ENCODE measurements around the gene SETD4. TPM values are rescaled to one million over a fixed set of nuclear protein-coding genes. Genes with fewer than 3 reads are reported as not detected.

Gene SETD4
- polyA plus RNA-seq, 1 donor, result 48.7 TPM

DNA sequence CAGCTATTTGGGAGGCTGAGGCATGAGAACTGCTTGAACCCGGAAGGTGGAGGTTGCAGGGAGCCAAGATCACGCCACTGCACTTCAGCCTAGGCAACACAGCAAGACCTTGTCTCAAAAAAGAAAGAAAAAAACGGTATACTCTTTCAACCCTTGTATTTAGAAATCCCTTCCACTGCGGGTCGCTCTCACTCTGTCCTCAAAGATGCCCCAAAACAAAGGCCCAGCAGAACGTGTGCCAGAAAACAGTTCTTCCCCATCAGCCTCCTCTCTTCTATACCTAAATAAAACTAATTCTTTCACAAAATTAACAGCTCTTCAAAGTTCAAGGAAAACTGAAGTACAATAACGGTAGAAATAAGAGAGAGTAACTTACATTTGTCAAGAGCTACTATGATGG lies 13.2 kb downstream of the SETD4 start:
- DNase-seq, result no peak

DNA sequence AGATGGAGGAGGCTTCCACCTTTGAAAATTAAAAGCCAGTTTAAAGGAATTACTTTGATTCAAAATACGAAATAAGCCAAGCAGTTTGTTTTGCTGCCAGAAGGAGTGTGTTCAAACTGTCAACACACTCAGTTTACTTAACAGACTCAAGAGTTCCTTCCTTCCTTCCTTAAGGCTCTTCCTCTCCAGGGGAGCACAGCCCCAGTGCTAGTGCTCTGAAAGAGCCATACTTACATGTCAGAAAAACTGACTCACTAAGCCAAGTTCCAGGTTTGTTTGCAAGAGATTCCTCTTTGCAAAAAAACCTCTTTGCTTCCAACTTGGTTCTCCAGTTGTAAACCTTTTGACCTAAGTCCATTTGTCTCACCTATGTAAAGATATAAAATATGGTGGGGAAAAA lies 14.3 kb downstream of the SETD4 start:
- DNase-seq, result no peak

DNA sequence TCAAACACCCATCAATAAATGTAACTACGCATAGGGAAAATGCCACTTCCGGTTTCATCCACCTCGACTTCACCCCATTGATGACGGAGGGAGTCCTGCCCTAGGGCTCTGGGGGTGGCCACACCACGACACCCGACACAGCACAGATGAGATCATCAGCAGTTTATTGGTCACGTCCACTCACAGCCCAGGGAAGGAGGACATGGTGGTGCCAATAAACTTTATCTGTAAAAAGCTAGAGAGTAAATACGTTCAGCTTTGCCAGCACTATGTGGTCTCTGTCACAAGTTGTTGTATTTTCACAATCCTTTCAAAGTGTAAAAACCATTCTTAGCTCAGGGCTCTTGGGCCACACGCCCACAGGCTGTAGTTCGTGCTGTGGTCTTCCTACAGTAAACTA lies 16.3 kb downstream of the SETD4 start:
- DNase-seq, result no peak

DNA sequence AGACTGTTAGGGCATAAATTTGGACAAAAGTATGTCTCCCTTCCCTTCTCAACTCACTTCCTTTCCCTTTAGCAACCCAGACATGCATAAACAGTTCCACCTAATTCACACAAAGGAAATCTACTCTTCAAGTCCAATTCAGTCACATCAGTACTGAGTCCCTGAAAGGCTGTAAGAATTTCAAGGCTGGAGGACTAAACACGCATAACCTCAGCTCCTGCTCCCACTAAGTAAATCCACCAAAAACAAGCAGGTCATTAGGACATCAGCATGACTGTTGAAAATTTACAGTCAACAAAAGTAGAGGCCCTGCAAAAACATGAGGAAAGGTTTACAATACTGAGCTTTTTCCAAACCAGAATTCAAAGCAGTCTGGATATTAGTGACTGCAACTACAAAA lies 18.4 kb downstream of the SETD4 start:
- no peak for DNase-seq

DNA sequence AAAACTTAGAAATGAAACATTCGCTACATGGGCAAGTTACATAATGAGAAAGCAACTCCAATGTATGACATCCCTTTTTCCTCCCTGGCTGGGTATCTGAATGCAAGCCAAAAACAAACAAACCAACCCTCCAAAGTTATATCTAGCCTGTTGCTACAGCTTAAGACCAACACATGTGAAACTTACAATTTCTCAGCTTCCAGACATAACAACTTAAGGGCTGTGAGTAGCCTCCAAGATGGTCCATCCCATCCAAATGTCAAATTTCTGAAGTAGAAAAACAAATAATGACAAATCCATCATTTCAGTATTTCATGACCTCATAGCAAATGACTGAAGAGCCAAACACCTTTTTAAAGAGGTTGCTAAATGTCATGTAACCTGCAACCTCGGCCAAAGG lies 19.9 kb downstream of the SETD4 start:
- DNase-seq, result no peak

DNA sequence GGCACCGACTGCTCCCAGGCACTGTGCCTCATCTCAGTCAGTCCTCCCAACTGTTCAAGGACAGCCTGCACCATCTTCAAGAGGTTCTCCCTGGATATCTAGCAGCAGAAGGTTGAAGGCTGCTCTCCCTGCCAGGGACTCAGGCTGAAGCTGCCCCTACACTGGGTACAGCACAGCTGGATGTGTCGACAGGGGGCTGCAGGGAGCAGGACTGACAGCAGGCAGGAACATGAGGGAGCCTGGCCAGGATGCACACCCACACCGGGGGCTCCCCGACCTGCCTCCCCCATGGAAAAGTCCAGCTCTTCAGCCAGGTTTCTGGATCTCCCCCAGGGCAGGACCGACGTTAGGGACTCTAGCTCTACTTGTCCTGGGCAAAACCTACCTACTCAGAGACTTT lies 20.5 kb downstream of the SETD4 start:
- no peak for DNase-seq

DNA sequence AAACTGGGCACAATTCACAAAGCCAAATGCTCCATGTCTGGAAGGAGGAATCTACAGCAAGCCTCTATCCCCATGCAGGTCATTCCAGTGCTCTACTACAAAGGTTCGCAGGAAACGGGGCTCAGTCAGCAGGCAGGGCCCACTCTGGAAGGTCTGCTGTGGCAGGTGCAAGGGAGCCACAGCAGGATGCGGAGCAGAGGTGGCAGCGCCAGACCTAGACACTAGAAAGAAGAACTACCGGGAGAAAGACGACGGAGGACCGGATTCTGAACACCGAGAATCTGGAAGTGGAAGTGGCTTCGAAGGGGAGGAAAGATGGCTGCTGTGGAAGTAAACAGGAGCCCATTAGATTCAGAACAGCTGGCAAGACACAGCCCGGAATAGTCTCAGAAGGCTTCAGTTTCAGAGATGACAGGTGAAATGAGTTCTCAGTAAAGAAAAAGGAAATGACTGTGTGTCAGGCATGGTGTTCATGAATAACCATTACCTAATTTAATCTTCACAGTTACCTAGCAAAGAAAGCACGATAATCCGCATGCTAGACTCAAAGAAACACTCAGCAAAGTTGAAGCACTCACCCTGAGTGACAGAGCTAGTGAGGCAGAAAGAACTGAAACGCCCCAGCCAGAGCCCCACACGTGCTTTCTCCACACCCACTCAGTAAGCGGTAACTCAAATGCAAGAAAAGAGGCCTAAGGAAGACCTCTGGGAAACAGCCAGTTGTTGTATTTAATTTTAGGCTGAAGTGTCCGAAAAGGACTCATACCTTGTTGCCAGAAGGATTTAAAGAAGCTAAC lies 21.4 kb downstream of the SETD4 start:
- no peak for DNase-seq

DNA sequence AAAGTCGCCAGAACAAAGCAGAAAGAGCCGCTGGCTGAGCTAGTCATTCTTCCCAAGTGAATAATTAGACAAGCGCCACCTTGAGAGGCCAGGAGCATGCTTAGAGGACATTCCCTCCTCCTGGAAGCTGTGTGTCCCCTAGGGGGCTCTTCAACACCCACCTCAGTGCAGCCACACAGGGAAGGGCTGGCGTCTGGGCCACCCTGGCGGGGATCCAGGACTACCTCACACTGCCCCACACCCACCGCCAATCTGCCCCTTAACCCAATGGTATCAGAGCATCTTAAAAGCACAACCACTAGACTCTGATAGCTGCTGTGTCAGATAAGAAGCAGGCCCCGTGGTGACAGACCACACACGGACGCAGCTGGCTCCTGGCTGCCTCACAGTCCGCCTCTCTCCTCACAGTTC lies 24.9 kb downstream of the SETD4 start:
- no peak for DNase-seq

DNA sequence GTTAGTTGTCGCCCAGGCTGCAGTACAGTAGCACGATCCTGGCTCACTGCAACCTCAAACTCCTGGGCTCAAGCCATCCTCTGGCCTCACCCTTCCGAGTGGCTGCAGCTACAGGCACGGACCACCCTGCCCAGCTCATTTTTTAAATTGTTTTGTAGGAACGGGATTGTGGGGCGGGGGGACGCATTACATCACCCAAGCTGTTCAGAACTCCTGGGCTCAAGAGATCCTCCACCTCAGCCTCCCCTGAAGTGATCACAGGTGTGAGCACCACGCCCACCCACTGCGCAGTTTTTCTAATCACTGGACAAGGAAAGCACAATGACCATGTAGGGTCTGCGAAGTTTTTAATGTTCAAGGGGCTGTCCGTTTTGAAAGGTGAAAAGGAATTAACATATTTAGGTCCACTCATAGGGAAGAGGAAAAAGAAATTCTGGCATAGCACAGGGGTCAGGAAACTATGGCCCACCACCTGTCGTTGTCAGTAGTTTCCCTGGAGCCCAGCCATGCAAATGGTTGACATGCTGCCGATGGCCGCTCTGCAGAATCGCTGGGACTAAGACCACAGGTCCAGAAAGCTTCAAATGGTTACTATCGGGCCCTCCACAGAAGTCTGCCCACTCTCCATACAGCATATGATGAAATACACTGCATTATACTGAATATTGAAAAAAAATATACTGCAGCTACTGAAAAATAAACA lies 26.0 kb downstream of the SETD4 start:
- no peak for DNase-seq

DNA sequence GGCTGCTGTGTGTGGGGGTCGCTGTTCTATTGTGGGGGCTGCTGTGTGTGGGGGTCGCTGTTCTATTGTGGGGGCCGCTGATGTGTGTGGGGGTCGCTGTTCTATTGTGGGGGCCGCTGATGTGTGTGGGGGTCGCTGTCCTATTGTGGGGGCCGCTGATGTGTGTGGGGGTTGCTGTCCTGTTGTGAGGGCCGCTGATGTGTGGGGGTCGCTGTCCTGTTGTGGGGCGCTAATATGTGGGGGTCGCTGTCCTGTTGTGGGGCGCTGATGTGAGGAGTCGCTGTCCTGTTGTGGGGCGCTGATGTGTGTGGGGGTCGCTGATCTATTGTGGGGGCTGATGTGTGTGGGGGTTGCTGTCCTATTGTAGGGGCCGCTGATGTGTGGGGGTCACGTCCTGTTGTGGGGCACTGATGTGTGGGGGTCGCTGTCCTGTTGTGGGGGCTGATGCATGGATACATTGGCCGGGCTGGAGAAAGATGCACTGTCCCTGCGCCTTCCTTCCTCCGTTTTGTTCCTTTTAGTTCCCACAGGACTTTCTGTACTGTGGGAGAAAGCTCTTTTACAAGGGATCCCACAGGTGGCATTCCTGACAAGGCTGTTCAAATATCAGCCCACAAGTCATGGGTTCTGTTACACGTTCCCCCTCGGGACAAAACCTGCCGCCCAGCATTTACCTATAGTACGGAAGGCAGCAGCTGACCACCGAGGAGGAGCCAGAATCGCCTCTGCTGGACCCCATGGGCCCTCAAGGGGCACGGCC lies 27.5 kb downstream of the SETD4 start:
- no peak for DNase-seq

DNA sequence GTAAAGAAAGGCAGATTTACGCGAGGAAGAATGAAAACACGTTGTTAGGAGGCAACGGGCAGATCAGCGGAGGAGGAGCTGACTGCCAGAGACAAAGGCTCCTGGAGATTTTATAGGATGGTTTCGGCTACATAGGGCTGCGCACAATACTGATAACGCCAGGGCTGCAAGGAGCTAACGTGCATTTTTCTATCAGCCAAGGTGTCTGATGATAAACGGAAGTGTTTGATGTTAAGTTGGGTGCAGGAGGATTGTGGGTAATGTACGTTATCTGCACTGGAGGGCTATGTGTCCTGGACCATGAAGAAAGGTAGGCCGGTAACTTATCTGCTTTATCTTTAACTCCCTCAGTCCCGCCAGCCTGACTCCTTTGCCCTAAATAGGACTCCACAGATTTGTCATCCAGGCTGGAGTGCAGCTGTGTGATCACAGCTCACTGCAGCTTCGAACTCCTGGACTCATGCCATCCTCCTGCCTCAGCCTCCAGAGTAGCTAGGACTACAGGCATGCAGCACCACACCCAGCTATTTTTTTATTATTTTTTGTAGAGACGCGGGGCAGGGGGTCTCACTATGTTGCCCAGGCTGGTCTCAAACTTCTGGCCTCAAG lies 29.6 kb downstream of the SETD4 start:
- no peak for DNase-seq

DNA sequence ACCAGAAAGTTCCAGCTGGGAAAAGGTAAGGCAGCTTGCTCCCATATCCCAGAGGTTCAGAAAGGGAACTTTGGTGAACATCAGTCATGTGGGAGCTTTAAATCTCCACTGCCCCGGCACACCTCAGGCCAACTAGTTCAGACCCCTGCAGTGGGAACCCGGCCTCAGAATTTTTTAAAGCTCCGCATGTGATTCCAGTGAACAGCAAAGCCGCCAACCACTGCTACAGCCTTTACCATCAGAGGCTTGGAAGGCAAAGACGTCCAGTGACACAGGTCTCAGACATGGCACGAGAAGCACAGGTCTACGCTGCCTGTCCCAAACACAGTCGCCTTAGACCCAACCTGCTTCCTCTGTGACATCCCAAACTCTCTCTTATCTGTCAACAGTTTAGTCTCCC lies 31.0 kb downstream of the SETD4 start:
- no peak for DNase-seq

DNA sequence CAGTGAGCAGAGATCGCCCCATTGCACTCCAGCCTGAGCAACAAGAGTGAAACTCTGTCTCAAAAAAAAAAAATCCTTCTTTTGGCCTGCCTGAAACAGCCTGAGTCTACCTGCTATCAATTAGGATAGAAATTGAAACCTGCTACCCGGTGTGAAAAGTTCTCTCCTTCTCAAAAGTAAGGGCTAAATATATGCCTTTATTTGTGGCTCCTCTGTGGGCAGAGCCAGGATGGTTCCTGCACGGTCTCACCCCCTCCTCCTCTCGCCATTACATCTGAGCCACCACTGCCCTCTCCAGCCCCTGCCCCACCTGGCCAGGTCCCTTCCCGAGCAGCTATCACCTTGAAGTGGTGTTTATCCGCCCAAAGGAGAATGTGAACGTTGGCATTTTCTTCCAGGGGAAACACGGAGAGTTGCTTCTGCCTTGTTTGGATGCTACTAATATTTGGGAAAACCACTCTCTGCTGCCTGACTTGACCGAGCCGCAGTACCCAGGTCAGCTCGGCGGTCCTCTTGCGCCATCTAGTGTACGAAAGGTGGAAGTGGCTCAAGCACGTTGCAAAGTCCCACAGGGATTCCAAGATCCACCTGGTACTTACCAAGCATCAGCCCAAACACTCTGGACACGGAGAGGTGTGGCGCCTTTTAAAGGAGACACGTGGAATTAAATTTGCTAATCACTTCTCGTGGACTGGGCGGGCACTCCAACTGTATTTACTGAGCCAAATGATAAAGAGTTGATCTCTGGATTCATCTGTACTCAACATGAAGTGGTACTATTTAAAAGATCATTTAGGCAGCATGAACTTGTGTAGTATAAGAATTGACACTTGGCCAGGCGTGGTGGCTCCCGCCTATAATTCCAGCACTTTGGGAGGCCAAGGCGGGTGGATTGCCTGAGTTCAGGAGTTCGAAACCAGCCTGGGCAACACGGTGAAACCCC lies 31.9 kb downstream of the SETD4 start:
- DNase-seq, result peak; percentile 60

DNA sequence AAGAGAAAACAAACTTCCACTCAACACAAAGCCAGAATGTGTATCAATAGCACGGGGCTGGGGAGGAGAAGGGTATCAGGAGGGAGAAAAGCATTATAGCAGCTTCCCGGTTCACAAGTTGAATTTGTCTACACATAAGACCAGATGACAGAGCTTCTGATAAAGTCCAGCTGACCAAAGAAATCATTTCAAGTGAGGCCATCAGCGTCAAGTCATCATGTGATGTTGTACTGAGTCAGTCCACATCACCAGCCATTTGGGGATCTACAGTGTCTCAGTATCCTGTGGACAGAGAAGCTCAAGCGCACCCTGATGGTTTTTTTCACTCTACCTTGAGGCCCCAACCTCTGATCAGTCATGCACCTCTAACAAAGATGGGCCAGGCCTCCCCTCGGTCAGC lies 33.0 kb downstream of the SETD4 start:
- no peak for DNase-seq

DNA sequence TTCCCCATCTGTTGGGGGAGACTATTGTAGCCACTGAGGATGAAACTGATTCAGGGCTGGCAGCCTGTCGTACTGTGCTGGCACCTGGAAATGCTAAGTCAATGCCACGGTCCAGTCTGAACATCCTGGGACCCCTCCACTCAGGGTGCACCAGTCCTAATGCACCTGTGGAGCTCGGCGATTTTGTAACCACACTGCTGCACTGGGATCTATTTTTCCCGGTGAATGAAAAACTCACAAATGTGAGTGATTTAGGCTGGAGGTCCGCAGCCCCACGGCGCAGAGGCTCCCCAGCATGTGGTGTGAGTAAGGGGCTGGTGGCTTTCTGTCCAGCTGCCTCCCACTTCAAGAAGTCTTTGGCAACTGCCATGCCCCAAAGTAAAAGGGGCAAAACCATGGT lies 35.5 kb downstream of the SETD4 start:
- DNase-seq, result no peak

DNA sequence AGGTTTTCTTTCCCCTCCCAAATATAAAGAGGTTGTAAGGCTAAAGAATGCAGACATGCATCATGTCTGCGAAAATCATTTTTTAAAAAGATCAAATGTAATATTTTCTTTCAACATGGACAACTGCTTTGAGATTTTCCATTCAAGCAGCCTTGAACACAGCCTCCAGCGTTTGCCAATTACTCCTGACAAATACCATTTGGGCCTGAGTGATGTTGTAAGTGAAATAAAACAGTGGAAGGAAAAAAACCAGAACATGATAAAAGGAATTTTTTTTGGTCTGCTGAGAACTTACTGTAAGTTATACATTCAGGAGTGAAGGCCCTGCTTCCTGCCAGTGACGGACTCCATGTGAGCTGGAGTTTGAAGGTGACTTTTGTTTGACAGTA lies 37.2 kb downstream of the SETD4 start:
- DNase-seq, result peak; percentile 43

DNA sequence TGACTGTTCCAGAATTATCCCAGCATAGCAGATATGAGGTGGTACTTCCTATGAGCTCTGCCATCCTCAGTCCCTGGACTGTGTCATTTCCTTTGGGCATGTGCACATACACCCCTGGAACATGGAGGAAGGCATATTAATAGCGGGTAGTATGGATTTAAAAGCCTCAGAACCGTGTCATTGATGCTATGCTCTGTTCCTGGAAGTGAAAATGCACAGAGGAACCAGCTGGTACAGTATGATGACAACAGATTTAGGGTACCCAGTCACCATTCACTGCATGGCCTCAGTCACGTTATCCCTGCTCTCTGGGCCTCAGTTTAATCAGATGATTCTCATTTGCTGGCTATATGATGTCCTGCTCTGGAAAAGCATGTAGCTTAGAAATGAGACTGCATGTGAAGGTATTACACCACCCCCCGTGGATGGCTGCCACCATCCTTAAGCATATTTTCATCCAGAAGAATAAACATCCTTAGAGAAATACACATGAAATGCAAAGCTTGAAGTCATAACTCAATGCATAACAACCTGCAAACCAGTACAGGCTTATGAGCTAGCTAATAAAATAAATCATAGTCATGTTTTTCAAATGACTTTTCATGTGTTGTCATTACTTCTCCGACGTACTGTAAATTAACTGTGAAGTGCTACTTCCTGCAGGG lies 37.8 kb downstream of the SETD4 start:
- DNase-seq, result no peak

DNA sequence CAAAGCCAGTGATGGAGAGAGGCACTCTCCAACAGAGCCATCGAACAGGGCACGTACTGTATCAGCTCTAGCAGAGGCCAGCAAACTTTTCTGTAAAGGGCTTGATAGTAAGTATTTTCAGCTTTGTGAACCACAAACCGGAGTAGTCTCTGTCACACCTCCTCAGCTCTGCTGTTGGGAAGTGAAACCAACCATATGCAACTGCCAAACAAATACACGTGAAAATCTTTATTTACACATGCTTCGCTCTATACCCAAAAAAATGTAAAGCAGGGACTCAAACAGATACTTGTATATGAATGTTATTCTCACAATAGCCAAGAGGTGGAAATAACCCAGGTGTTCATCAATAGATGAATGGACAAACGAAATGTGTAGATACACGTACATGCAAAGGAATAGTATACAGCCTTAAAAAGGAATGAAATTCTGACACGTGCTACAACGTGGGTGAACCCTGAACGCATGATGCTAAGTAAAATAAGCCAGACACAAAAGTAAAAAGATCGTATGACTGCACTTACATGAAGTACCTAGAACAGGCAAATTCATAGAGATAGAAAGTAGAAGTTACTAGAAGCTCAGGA lies 39.0 kb downstream of the SETD4 start:
- DNase-seq, result no peak

DNA sequence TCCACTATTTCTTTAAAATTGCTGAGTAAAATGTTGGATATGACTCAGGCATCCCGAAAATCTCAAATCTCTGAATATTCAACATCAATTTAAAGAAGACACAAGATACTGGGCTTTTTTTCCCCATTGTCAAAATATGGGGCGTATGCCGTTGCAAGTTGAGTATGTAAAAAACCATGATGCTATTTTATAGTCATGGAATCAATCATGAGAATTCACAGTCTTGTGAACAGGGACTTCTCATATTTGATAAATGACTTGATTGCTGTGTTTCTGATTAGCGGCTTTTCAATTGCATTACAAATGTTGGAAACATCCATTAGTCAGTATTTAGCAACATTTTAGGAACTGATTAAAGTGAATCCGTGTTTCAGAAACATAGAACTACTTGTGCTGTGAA lies 45.3 kb downstream of the SETD4 start:
- no peak for DNase-seq

DNA sequence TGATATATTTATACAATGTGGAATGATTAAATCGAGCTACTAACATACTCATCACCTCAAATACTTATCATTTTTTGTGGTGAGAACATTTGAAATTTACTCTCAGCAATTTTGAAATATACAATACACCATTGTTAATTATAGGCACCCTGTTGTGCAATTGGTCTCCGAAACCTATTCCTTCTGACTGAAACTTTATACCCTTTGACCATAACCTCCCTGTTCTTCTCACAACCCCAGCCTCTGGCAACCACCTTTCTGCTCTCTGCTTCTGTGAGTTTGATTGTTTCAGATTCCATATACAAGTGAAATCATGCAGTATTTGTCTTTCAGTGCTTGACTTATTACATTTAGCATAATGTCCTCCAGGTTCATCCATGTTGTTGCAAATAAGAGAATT lies 49.5 kb downstream of the SETD4 start:
- DNase-seq, result no peak

DNA sequence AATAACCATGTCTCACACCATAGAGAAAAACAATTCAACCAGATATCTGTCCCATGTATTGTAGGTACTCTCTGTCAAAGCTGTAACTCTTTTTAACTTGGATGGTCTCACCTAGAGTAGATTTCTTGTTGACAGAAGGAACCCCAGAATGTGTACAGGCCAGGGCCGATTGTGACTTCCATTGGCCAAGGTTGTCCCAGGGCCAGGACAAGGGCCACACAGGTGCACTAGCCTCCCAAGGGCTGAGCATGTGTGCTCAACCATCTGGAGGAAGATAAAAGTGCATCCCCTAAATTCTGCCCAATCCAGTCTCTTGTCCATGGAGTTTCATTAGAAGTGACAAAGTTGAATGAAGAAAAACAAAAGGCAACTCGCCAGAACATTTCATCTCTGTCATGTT lies 51.8 kb downstream of the SETD4 start:
- DNase-seq, result no peak

Measured in left kidney (tissue), 2 donors.